GM23248 (cell line): Measurements from ENCODE around the gene CRYBG1.

ENCODE experiments used
- EZH2 ChIP-seq: fragments of 200-600 bp; sonication (generic); IDR thresholded peaks from 2 replicates; pipeline ENCODE4 v1.6.1; 2018; ENCODE audit warnings: antibody characterized with exemption, mild to moderate bottlenecking; ENCODE audit not compliant: insufficient read depth, poor library complexity, severe bottlenecking
- EZH2phosphoT487 ChIP-seq: fragments of 200-600 bp; sonication (generic); IDR thresholded peaks from 2 replicates; pipeline ENCODE4 v1.6.1; 2018; ENCODE audit warnings: antibody characterized with exemption, moderate library complexity, mild to moderate bottlenecking, low read depth; ENCODE audit not compliant: insufficient read depth

DNA sequence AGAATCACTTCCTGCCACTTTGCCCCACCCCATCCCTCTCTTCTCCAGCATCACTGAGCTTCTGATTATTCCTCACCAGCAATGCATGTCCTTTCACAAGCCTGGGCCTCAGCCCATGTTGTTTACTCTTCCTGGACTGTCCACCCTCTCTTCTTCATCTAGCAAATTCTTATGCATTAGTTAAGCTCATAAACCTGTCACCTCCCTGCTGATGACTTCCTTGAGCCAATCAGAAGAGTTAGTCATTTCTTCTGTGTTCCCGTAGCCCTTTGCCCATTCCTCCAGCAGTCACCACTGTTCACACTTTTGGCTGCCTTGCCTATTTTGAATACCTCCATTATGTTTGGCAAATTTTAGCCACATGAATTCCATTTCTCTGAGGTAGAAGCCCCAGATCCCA lies 4.1 kb upstream of the CRYBG1 start:
- no peak for TF ChIP-seq EZH2phosphoT487
- TF ChIP-seq EZH2, result no peak
